HPDE6-E6E7 (cell line): ENCODE results near the gene GPR158.

Experiments
- DNase-seq: peaks from one replicate; pipeline ENCODE4 v3.0.0; 2011; ENCODE audit warnings: missing footprints; ENCODE audit errors: extremely low spot score

Gene GPR158

GRCh38 chr10:25578061-25578460 is 403.3 kb downstream of the GPR158 start:
- no peak for DNase-seq

- no peak for DNase-seq
Observed at GRCh38 chr10:25582961-25583360, 408.2 kb downstream of the GPR158 start.

- no peak for DNase-seq
Observed at GRCh38 chr10:25600651-25601050, 425.9 kb downstream of the GPR158 start.

GRCh38 chr10:25604591-25604990 is 429.8 kb downstream of the GPR158 start:
- no peak for DNase-seq

- DNase-seq, result no peak
Observed at GRCh38 chr10:25614652-25615051, 439.9 kb downstream of the GPR158 start.

GRCh38 chr10:25615926-25616325 is 441.1 kb downstream of the GPR158 start:
- no peak for DNase-seq

- DNase-seq, result no peak
Observed at GRCh38 chr10:25616903-25617592, 442.2 kb downstream of the GPR158 start.

GRCh38 chr10:25627606-25628005 is 452.8 kb downstream of the GPR158 start:
- no peak for DNase-seq

- no peak for DNase-seq
Observed at GRCh38 chr10:25629333-25629732, 454.5 kb downstream of the GPR158 start.

- no peak for DNase-seq
Observed at GRCh38 chr10:25631471-25631870, 456.7 kb downstream of the GPR158 start.

- DNase-seq, result no peak
Observed at GRCh38 chr10:25632802-25633201, 458.0 kb downstream of the GPR158 start.

GRCh38 chr10:25633542-25633941 is 458.7 kb downstream of the GPR158 start:
- DNase-seq, result no peak

- DNase-seq, result no peak
Observed at GRCh38 chr10:25639646-25640045, 464.8 kb downstream of the GPR158 start.

- no peak for DNase-seq
Observed at GRCh38 chr10:25641595-25641994, 466.8 kb downstream of the GPR158 start.

- DNase-seq, result no peak
Observed at GRCh38 chr10:25642721-25643120, 467.9 kb downstream of the GPR158 start.

- no peak for DNase-seq
Observed at GRCh38 chr10:25646371-25646770, 471.6 kb downstream of the GPR158 start.

- no peak for DNase-seq
Observed at GRCh38 chr10:25651534-25651933, 476.7 kb downstream of the GPR158 start.
